Stimulated activated naive CD8-positive, alpha-beta T cell treated with anti-CD3 and anti-CD28 coated beads, Interleukin-15, Interleukin-2, amounts not matched to agents 100 U/mL and 50 U/mL, for 24 hours (primary cell): Measurements from ENCODE around the gene NEUROG1.

Experiments
- ATAC-seq: fragments of 150-1000 bp; cut with Tn5 transposase; one replicate; pipeline ENCODE4 v1.10.0; 2021
- DNase-seq: peaks from one replicate; pipeline ENCODE4 v3.0.0; 2021

The NEUROG1 gene

GRCh38 chr5:135535820-135536801 lies at the start of gene NEUROG1:
Gene NEUROG1, minus strand, starts transcription at chr5:135535964. Its CDS starts 274 bp downstream, at chr5:135535690.
- ATAC-seq (no peak), DNase-seq (no peak)

GRCh38 chr5:135584918-135585317 lies 49.2 kb upstream of the NEUROG1 start:
- no peak for ATAC-seq

GRCh38 chr5:135584276-135584675 lies 48.5 kb upstream of the NEUROG1 start:
- no peak for DNase-seq
- no peak for ATAC-seq

More at GRCh38 chr5:135584918-135585317, 49.2 kb upstream of the NEUROG1 start:
- no peak for DNase-seq

GRCh38 chr5:135582099-135582781 lies 46.5 kb upstream of the NEUROG1 start:
- ATAC-seq (no peak), DNase-seq (no peak)

- peak; percentile 60 for ATAC-seq
- peak; percentile 34 for DNase-seq
Measured at GRCh38 chr5:135578685-135579341, 43.0 kb upstream of the NEUROG1 start, which contains the start of gene CXCL14. Gene CXCL14, minus strand, starts transcription at chr5:135578991. Its CDS starts 213 bp downstream, at chr5:135578778.

GRCh38 chr5:135578305-135578684 lies 42.5 kb upstream of the NEUROG1 start:
- no peak for ATAC-seq
- no peak for DNase-seq

- DNase-seq (no peak), ATAC-seq (no peak)
Measured at GRCh38 chr5:135577421-135577820, 41.7 kb upstream of the NEUROG1 start.

- ATAC-seq (no peak), DNase-seq (no peak)
Measured at GRCh38 chr5:135576075-135576599, 40.4 kb upstream of the NEUROG1 start.

GRCh38 chr5:135574493-135574892 lies 38.7 kb upstream of the NEUROG1 start:
- ATAC-seq (no peak), DNase-seq (no peak)

- DNase-seq (no peak), ATAC-seq (no peak)
Measured at GRCh38 chr5:135571902-135572301, 36.1 kb upstream of the NEUROG1 start.

GRCh38 chr5:135571066-135571609 lies 35.4 kb upstream of the NEUROG1 start:
- DNase-seq, result no peak
- ATAC-seq, result no peak

GRCh38 chr5:135570453-135570764 lies 34.6 kb upstream of the NEUROG1 start:
- ATAC-seq (no peak), DNase-seq (no peak)

- DNase-seq (no peak), ATAC-seq (no peak)
Measured at GRCh38 chr5:135569755-135570452, 34.1 kb upstream of the NEUROG1 start.

GRCh38 chr5:135568923-135569360 lies 33.2 kb upstream of the NEUROG1 start:
- ATAC-seq, result no peak
- DNase-seq, result no peak

GRCh38 chr5:135568246-135568645 lies 32.5 kb upstream of the NEUROG1 start:
- no peak for ATAC-seq
- no peak for DNase-seq

GRCh38 chr5:135567661-135568060 lies 31.9 kb upstream of the NEUROG1 start:
- ATAC-seq, result no peak
- no peak for DNase-seq

GRCh38 chr5:135566422-135567400 lies 30.9 kb upstream of the NEUROG1 start:
- ATAC-seq (no peak), DNase-seq (no peak)

- DNase-seq, result peak; percentile 84
- no peak for ATAC-seq
Measured at GRCh38 chr5:135565725-135566421, 30.1 kb upstream of the NEUROG1 start.

GRCh38 chr5:135565266-135565665 lies 29.5 kb upstream of the NEUROG1 start:
- no peak for DNase-seq
- no peak for ATAC-seq

- ATAC-seq, result no peak
- DNase-seq, result no peak
Measured at GRCh38 chr5:135564331-135564730, 28.6 kb upstream of the NEUROG1 start.
